Smooth muscle cell (in vitro differentiated cells): Measurements from ENCODE around the gene SPATA2L. TPM values are rescaled to one million over a fixed set of nuclear protein-coding genes. Genes with fewer than 3 reads are reported as not detected.

Source experiments
- DNase-seq: peaks from one replicate; lab custom pipeline; 2025; ENCODE audit not compliant: unreplicated experiment; lab: John Stamatoyannopoulos, UW
- H2AFZ ChIP-seq: fragments of 200-600 bp; sonication (generic); 2 replicates; pipeline ENCODE4 v1.6.0; 2016; ENCODE audit warnings: antibody characterized with exemption, low read depth, mild to moderate bottlenecking
- H3F3A ChIP-seq: fragments of 200-600 bp; sonication (generic); 2 replicates; pipeline ENCODE4 v1.6.0; 2017; ENCODE audit warnings: antibody characterized with exemption, low read depth
- H3K27ac ChIP-seq: fragments of 200-600 bp; sonication (generic); 2 replicates; pipeline ENCODE4 v1.5.1; 2016; ENCODE audit warnings: low read depth, mild to moderate bottlenecking
- H3K27me3 ChIP-seq: fragments of 200-600 bp; sonication (generic); 2 replicates; pipeline ENCODE4 v1.6.1; 2016; ENCODE audit warnings: low read depth, mild to moderate bottlenecking
- H3K36me3 ChIP-seq: fragments of 200-600 bp; sonication (generic); 2 replicates; pipeline ENCODE4 v1.5.1; 2016; ENCODE audit warnings: low read depth
- H3K4me1 ChIP-seq: fragments of 200-600 bp; sonication (generic); 2 replicates; pipeline ENCODE4 v1.5.1; 2016; ENCODE audit warnings: low read depth
- H3K4me2 ChIP-seq: fragments of 200-600 bp; sonication (generic); 2 replicates; pipeline ENCODE4 v1.6.0; 2016; ENCODE audit warnings: mild to moderate bottlenecking
- H3K4me3 ChIP-seq: fragments of 200-600 bp; sonication (generic); 2 replicates; pipeline ENCODE4 v1.5.1; 2016; ENCODE audit warnings: mild to moderate bottlenecking
- H3K79me2 ChIP-seq: fragments of 200-600 bp; sonication (generic); 2 replicates; pipeline ENCODE4 v1.6.0; 2016; ENCODE audit warnings: low read depth, mild to moderate bottlenecking
- H3K9ac ChIP-seq: fragments of 200-600 bp; sonication (generic); 2 replicates; pipeline ENCODE4 v1.6.0; 2016; ENCODE audit warnings: low read depth
- H3K9me3 ChIP-seq: fragments of 200-600 bp; sonication (generic); replicated peaks from 2 replicates; pipeline ENCODE4 v1.5.1; 2016; ENCODE audit warnings: low read depth
- H4K20me1 ChIP-seq: fragments of 200-600 bp; sonication (generic); 2 replicates; pipeline ENCODE4 v1.6.0; 2016; ENCODE audit warnings: low read depth
- CTCF ChIP-seq: fragments of 200-600 bp; sonication (generic); IDR thresholded peaks from 2 replicates; pipeline ENCODE4 v1.5.1; 2017; ENCODE audit warnings: borderline replicate concordance, mild to moderate bottlenecking, antibody characterized with exemption; ENCODE audit not compliant: insufficient read depth, poor library complexity, severe bottlenecking
- WGBS: methylation state at CpG from one replicate; pipeline ENCODE4 v1.1.7; 2016; ENCODE audit warnings: low lambda C conversion rate; 5-methylcytosine and 5-hydroxymethylcytosine counted together
- polyA plus RNA-seq: library from polyadenylated mRNA; unstranded; fragments of >200 nt; fragmentation: Nextera tagmentation; extraction: Ambion mirVana; gene quantifications from 2 replicates; pipeline ENCODE4 v1.2.1, GENCODE V29; 2016
- total RNA-seq: library from RNA; depleted of rRNA; stranded (reverse); fragments of >200 nt; gene quantifications from 2 replicates; pipeline ENCODE4 v1.2.3, GENCODE V29; 2014

Gene SPATA2L
- total and polyA plus RNA-seq, 2 experiments from 2014 or later, result 7.8 to 14.1 TPM

- Histone ChIP-seq H3K4me1 (peaks cover 3% of the 10 kb centered on the region), H3K9ac (no peak overlapping the region), H3K4me3 (no peak overlapping the region), H3K9me3 (no peaks in the 10 kb centered on the region), H3F3A (no peaks in the 10 kb centered on the region), H3K4me2 (no peak overlapping the region), H4K20me1 (peaks cover 48% of the 10 kb centered on the region), H3K27me3 (no peaks in the 10 kb centered on the region), H3K27ac (no peak overlapping the region), H3K79me2 (peaks cover 29% of the 10 kb centered on the region), H2AFZ (no peak overlapping the region), H3K36me3 (no peaks in the 10 kb centered on the region)
- no peak for TF ChIP-seq CTCF
- no peak for DNase-seq
- WGBS, result 85% methylated on average over 17 of the region's 17 CpGs
Observed at GRCh38 chr16:89727406-89728120, 26.1 kb upstream of the SPATA2L start.

DNA sequence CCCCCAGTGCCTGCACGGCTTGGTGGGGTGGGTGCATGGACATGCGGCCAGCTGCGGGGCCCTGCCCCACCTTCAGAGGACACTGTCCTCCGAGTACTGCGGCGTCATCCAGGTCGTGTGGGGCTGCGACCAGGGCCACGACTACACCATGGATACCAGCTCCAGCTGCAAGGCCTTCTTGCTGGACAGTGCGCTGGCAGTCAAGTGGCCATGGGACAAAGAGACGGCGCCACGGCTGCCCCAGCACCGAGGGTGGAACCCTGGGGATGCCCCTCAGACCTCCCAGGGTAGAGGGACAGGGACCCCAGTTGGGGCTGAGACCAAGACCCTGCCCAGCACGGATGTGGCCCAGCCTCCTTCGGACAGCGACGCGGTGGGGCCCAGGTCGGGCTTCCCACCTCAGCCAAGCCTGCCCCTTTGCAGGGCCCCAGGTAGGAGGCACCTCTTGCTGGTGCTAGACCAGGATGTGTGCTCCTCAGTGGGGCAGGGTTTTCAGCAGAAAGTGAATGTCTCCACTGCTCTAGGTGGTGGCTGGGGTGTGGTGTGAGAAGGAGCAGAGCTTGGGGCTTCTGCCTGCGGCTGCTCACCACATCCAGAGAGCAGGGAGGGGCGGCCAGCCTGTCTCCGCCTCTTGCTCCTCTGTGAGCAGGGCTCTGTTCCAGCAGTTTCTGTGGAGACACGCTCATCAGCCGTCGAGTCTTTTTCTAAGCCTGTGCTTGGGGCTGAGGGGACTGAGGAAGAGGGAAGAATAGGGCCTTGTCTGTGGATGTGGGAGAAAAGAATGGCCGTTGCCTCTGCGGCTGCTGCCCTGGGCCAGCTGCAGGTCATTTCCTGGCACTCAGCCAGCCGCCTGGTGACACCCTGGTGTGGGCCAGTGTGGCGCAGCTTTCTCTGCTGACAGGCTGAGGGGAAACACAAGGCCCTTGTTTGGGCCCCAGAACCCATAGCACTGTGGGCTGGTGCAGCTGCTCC, 22.1 kb upstream of the SPATA2L start:
- H3K9ac ChIP-seq, result no peak overlapping the region
- H4K20me1 ChIP-seq, result peaks cover 56% of the 10 kb centered on the region
- no peak for DNase-seq
- peaks cover 15% of the 10 kb centered on the region for H3K4me1 ChIP-seq
- no peak overlapping the region for H3K4me3 ChIP-seq
- H2AFZ ChIP-seq, result no peak overlapping the region
- H3K9me3 ChIP-seq, result no peaks in the 10 kb centered on the region
- no peak for TF ChIP-seq CTCF
- no peak overlapping the region for H3K4me2 ChIP-seq
- H3K79me2 ChIP-seq, result peaks cover 32% of the 10 kb centered on the region
- 96% methylated on average over 29 of the region's 30 CpGs for WGBS
- H3K36me3 ChIP-seq, result no peaks in the 10 kb centered on the region
- no peak overlapping the region for H3K27ac ChIP-seq
- H3F3A ChIP-seq, result peaks cover 12% of the 10 kb centered on the region
- no peaks in the 10 kb centered on the region for H3K27me3 ChIP-seq

- H3K27ac ChIP-seq, result peak overlapping the region; percentile 86
- no peaks in the 10 kb centered on the region for H3K36me3 ChIP-seq
- peak overlapping the region; percentile 83 for H3K9ac ChIP-seq
- H3K4me3 ChIP-seq, result peak overlapping the region; percentile 100
- H3K4me1 ChIP-seq, result peaks cover 15% of the 10 kb centered on the region
- H3K4me2 ChIP-seq, result peak overlapping the region; percentile 100
- no peak overlapping the region for H2AFZ ChIP-seq
- H3K27me3 ChIP-seq, result no peaks in the 10 kb centered on the region
- H4K20me1 ChIP-seq, result peaks cover 53% of the 10 kb centered on the region
- peaks cover 32% of the 10 kb centered on the region for H3K79me2 ChIP-seq
- no peaks in the 10 kb centered on the region for H3K9me3 ChIP-seq
- no peak for TF ChIP-seq CTCF
- H3F3A ChIP-seq, result peaks cover 12% of the 10 kb centered on the region
- no peak for DNase-seq
- 47% methylated on average over 53 of the region's 56 CpGs for WGBS
Observed at GRCh38 chr16:89722392-89723278, 21.1 kb upstream of the SPATA2L start.
